Measurements from ENCODE around the gene RFPL4AL1.

Gene RFPL4AL1

DNA sequence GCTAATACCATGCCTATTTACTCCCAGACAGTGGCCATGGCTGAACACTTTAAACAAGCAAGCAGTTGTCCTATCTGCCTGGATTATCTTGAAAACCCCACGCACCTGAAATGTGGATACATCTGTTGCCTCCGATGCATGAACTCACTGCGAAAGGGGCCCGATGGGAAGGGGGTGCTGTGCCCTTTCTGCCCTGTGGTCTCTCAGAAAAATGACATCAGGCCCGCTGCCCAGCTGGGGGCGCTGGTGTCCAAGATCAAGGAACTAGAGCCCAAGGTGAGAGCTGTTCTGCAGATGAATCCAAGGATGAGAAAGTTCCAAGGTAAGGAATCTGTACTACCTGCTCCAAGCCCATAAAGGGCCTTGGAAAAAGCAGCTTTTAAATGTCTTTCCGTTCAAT is 8.6 kb downstream of the RFPL4AL1 start:
- Histone ChIP-seq H3K4me1 (ENCODE audit: insufficient read depth, low read length) (no peaks in the 10 kb centered on the region), H3K27me3 (ENCODE audit: control insufficient read depth in 1 of 2, insufficient read depth in 2 of 2, low read length in 2 of 2) (no peaks in the 10 kb centered on the region), H3K9me3 (ENCODE audit: low read length) (no peaks in the 10 kb centered on the region), H3K27ac (ENCODE audit: low read depth, low read length) (no peak overlapping the region), H3K4me3 (ENCODE audit: low read depth in 1 of 2, low read length in 2 of 2) (no peak overlapping the region), H3K36me3 (ENCODE audit: insufficient read depth, low read length) (no peaks in the 10 kb centered on the region), H3K9ac (ENCODE audit: low read length) (no peak overlapping the region)

DNA sequence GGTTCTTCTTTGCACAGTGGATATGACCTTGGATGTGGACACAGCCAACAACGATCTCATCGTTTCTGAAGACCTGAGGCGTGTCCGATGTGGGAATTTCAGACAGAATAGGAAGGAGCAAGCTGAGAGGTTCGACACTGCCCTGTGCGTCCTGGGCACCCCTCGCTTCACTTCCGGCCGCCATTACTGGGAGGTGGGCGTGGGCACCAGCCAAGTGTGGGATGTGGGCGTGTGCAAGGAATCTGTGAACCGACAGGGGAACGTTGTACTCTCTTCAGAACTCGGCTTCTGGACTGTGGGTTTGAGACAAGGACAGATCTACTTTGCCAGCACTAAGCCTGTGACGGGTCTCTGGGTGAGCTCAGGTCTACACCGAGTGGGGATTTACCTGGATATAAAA is 9.4 kb downstream of the RFPL4AL1 start:
- Histone ChIP-seq H3K27me3 (ENCODE audit: control insufficient read depth in 1 of 2, insufficient read depth in 2 of 2, low read length in 2 of 2) (no peaks in the 10 kb centered on the region), H3K9me3 (ENCODE audit: low read length) (no peaks in the 10 kb centered on the region), H3K9ac (ENCODE audit: low read length) (no peak overlapping the region), H3K36me3 (ENCODE audit: insufficient read depth, low read length) (no peaks in the 10 kb centered on the region), H3K4me3 (ENCODE audit: low read depth in 1 of 2, low read length in 2 of 2) (no peak overlapping the region), H3K4me1 (ENCODE audit: insufficient read depth, low read length) (no peaks in the 10 kb centered on the region), H3K27ac (ENCODE audit: low read depth, low read length) (no peak overlapping the region)

DNA sequence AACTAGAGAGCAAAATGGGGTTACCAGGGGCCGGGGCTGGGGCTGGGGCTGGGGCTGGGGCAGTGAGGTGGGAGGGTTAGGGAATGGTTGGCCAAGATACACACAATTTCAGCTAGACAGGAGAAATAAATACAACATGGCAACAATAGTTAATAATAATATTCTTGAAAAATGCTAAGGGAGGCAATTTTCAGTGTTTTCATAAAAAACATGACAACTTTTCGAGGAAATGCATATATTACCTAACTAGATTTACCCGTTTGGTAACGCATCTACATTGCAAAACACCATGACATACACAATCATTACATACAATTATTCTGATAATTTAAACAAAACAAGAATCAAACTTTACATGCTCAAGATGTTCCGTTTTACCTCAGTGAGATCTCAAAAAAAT is 12.2 kb downstream of the RFPL4AL1 start:
- Histone ChIP-seq H3K4me3 (ENCODE audit: low read depth in 1 of 2, low read length in 2 of 2) (no peak overlapping the region), H3K27ac (ENCODE audit: low read depth, low read length) (no peak overlapping the region), H3K4me1 (ENCODE audit: insufficient read depth, low read length) (no peaks in the 10 kb centered on the region), H3K27me3 (ENCODE audit: control insufficient read depth in 1 of 2, insufficient read depth in 2 of 2, low read length in 2 of 2) (no peaks in the 10 kb centered on the region), H3K36me3 (ENCODE audit: insufficient read depth, low read length) (no peaks in the 10 kb centered on the region), H3K9ac (ENCODE audit: low read length) (no peak overlapping the region), H3K9me3 (ENCODE audit: low read length) (no peaks in the 10 kb centered on the region)

DNA sequence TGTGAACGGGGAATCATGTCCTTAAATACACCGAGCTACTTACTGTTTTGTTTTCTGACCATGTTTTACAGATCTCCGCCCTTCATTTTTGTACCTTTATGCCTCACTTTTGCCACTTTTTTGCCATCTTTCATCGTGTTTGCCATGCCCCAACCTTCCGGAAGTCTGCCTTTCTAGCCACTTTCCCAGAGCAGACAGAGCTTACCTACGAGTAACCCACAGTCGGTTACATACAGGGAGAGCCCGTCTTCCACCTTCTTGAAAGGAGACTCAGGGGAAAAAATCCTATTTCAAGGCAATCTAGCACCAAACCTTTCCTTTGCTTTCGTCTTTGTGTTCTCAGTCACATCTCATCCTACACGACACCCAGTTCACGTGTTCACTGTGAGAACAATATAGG is 26.1 kb downstream of the RFPL4AL1 start:
- Histone ChIP-seq H3K27ac (ENCODE audit: low read depth, low read length) (no peak overlapping the region), H3K27me3 (ENCODE audit: control insufficient read depth in 1 of 2, insufficient read depth in 2 of 2, low read length in 2 of 2) (no peaks in the 10 kb centered on the region), H3K4me1 (ENCODE audit: insufficient read depth, low read length) (no peaks in the 10 kb centered on the region), H3K36me3 (ENCODE audit: insufficient read depth, low read length) (no peaks in the 10 kb centered on the region), H3K9me3 (ENCODE audit: low read length) (no peaks in the 10 kb centered on the region), H3K9ac (ENCODE audit: low read length) (no peak overlapping the region), H3K4me3 (ENCODE audit: low read depth in 1 of 2, low read length in 2 of 2) (no peak overlapping the region)

DNA sequence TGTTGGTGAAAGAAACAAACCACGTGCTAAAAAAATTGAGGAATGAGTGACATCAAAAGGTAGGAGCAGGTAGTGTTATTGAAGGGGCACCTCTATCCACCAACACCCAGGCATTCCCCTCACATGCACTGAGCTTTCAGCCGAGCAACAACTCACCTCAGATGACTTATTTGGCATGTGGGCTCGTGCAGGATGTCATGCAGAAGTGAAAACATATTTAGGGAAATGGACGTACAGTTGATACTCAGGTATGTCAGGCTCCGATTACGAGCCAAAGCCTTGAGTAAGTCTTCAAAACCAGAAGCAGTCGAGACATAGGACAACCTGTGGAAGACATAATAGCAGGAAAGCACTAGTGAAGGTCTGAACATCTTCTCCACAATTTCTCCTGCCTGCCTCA is 32.5 kb downstream of the RFPL4AL1 start:
- no peaks in the 10 kb centered on the region for H3K27me3 ChIP-seq (ENCODE audit: control insufficient read depth in 1 of 2, insufficient read depth in 2 of 2, low read length in 2 of 2)
- H3K4me3 ChIP-seq (ENCODE audit: low read depth in 1 of 2, low read length in 2 of 2): no peak overlapping the region
- H3K27ac ChIP-seq (ENCODE audit: low read depth, low read length): no peak overlapping the region
- H3K4me1 ChIP-seq (ENCODE audit: insufficient read depth, low read length): no peaks in the 10 kb centered on the region
- H3K36me3 ChIP-seq (ENCODE audit: insufficient read depth, low read length): no peaks in the 10 kb centered on the region
- H3K9me3 ChIP-seq (ENCODE audit: low read length): no peaks in the 10 kb centered on the region
- no peak overlapping the region for H3K9ac ChIP-seq (ENCODE audit: low read length)

DNA sequence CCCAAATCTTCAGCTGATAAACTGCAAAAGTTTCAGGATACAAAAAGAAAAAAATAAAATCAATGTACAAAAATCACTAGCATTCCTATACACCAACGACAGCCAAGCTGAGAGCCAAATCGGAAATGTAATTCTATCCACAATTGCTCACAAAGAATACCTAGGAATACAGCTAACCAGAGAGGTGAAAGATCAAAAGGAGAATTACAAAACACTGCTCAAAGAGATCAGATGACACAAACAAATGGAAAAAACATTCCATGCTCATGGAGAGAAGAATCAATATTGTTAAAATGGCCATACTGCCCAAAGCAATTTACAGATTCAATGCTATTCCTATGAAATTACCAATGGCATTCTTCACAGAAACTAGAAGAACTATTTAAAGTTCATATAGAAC is 33.4 kb downstream of the RFPL4AL1 start:
- no peaks in the 10 kb centered on the region for H3K36me3 ChIP-seq (ENCODE audit: insufficient read depth, low read length)
- H3K9me3 ChIP-seq (ENCODE audit: low read length): no peaks in the 10 kb centered on the region
- no peak overlapping the region for H3K9ac ChIP-seq (ENCODE audit: low read length)
- H3K27ac ChIP-seq (ENCODE audit: low read depth, low read length): no peak overlapping the region
- no peaks in the 10 kb centered on the region for H3K4me1 ChIP-seq (ENCODE audit: insufficient read depth, low read length)
- H3K27me3 ChIP-seq (ENCODE audit: control insufficient read depth in 1 of 2, insufficient read depth in 2 of 2, low read length in 2 of 2): no peaks in the 10 kb centered on the region
- H3K4me3 ChIP-seq (ENCODE audit: low read depth in 1 of 2, low read length in 2 of 2): no peak overlapping the region

DNA sequence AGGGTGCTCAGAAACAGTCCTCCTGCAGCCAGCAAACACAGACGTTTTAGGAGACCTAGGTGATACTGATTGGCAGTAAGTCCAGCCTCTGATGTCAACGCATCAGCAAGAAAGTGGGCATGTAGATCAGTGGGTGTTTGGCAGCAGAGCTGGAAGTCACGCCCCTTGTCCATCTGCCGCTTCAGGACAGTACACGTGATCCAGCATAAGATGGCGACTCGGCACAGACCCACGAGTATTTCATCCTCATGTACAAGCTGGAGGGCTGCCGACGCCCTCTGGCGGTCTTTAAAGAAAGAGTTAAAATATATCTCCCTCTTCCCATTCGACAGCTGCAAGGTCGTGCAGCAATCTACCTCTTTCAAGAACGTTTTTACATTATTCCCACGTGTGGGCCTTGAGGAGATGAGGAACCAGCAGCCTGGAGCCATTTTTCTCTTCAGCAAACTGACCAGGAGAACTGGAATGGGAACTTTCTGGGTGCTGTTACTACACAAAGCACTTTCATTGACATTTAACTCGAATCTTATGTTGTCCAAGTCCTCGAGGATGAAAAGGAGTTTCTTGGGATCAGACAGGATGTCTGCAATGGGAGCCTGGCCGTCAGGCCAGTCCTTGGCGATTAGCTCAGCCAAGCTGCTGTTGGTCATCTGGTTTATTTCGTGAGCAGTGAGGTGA is 40.6 kb downstream of the RFPL4AL1 start:
- Histone ChIP-seq H3K4me3 (ENCODE audit: low read depth in 1 of 2, low read length in 2 of 2) (no peak overlapping the region), H3K27me3 (ENCODE audit: control insufficient read depth in 1 of 2, insufficient read depth in 2 of 2, low read length in 2 of 2) (no peaks in the 10 kb centered on the region), H3K9me3 (ENCODE audit: low read length) (no peaks in the 10 kb centered on the region), H3K4me1 (ENCODE audit: insufficient read depth, low read length) (no peaks in the 10 kb centered on the region), H3K36me3 (ENCODE audit: insufficient read depth, low read length) (no peaks in the 10 kb centered on the region), H3K9ac (ENCODE audit: low read length) (no peak overlapping the region), H3K27ac (ENCODE audit: low read depth, low read length) (no peak overlapping the region)

DNA sequence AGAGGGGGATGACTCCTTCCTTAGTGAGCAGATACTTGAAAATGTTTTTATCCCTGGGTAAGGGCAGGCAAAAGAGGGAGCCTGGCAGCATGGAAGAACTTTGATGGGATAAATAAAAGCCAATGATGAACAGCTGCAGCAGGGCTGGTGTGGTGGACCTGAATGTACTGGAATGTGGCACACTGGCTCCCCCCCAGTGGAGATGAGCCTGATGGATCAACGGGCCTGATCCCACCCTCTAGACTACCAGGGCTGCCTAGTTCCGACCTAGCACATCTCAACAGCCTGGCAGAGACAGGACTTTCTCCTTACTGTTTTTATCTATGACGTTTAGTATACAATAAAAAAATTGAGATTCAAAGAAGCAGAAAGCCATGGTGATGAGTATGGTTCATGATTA is 42.4 kb downstream of the RFPL4AL1 start:
- Histone ChIP-seq H3K27ac (ENCODE audit: low read depth, low read length) (no peak overlapping the region), H3K9ac (ENCODE audit: low read length) (no peak overlapping the region), H3K36me3 (ENCODE audit: insufficient read depth, low read length) (no peaks in the 10 kb centered on the region)

DNA sequence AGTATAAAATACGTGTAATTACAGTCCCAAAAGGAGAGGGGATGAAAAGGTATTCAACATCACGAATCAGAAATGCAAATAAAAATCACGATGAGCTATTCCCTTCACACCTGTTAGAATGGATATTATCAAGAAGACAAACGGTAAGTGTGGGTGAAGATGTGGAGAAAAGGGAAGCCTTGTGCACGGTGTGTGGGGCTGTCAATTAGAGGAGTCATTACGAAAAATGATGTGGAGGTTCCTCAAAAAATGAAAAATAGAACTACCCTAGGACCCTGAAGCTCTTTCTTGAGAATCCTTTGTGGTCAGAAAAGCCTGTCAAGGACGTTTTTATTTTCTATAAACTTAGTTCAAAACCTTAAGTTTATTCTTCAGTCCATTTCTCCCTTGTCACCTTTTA is 43.5 kb downstream of the RFPL4AL1 start:
- no peaks in the 10 kb centered on the region for H3K27me3 ChIP-seq (ENCODE audit: control insufficient read depth in 1 of 2, insufficient read depth in 2 of 2, low read length in 2 of 2)
- no peak overlapping the region for H3K27ac ChIP-seq (ENCODE audit: low read depth, low read length)
- H3K4me1 ChIP-seq (ENCODE audit: insufficient read depth, low read length): no peaks in the 10 kb centered on the region
- H3K4me3 ChIP-seq (ENCODE audit: low read depth in 1 of 2, low read length in 2 of 2): no peak overlapping the region
- H3K36me3 ChIP-seq (ENCODE audit: insufficient read depth, low read length): no peaks in the 10 kb centered on the region
- no peak overlapping the region for H3K9ac ChIP-seq (ENCODE audit: low read length)
- no peaks in the 10 kb centered on the region for H3K9me3 ChIP-seq (ENCODE audit: low read length)

More for the DNA sequence above, 42.4 kb downstream of the RFPL4AL1 start:
- Histone ChIP-seq H3K4me1 (ENCODE audit: insufficient read depth, low read length) (no peaks in the 10 kb centered on the region), H3K4me3 (ENCODE audit: low read depth in 1 of 2, low read length in 2 of 2) (no peak overlapping the region), H3K9me3 (ENCODE audit: low read length) (no peaks in the 10 kb centered on the region), H3K27me3 (ENCODE audit: control insufficient read depth in 1 of 2, insufficient read depth in 2 of 2, low read length in 2 of 2) (no peaks in the 10 kb centered on the region)

DNA sequence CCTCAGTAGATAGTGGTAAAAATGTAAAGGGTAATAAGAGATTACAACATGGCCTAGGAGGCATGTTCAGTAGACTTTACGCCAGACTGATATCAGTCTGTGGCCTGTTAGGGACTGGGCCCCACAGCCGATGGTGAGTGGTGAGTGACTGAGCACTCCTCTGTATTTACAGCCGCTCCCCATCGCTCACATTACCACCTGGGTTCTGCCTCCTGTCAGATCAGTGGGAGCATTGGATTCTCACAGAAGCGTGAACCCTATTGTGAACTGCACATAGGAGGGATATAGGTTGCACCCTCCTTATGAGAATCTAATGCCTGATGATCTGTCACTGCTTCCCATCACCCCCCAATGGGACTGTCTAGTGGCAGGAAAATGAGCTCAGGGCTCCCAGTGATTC is 45.0 kb downstream of the RFPL4AL1 start:
- H3K9ac ChIP-seq (ENCODE audit: low read length): no peak overlapping the region
- H3K36me3 ChIP-seq (ENCODE audit: insufficient read depth, low read length): no peaks in the 10 kb centered on the region

DNA sequence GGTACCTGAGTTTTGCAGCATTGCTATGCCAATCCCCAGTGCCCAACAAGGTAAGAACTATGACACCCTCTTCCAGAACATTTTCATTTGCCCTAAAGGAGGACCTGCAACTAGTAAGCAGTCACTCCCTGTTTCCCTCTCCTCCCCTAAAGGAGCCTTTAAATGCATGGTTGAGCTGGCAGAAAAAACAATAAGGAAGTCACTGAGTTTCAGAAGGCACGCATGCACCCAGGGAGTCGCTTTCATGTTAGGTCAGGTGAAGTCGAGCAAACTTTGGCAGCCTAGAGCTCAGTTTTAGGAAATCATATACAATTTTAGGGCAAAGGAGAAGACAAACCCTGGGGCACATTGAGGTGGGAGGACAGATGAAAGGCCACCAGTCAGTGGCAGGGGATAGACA is 51.1 kb downstream of the RFPL4AL1 start:
- Histone ChIP-seq H3K9me3 (ENCODE audit: low read length) (no peaks in the 10 kb centered on the region), H3K9ac (ENCODE audit: low read length) (no peak overlapping the region), H3K27me3 (ENCODE audit: control insufficient read depth in 1 of 2, insufficient read depth in 2 of 2, low read length in 2 of 2) (no peaks in the 10 kb centered on the region), H3K27ac (ENCODE audit: low read depth, low read length) (no peak overlapping the region), H3K36me3 (ENCODE audit: insufficient read depth, low read length) (no peaks in the 10 kb centered on the region), H3K4me3 (ENCODE audit: low read depth in 1 of 2, low read length in 2 of 2) (no peak overlapping the region), H3K4me1 (ENCODE audit: insufficient read depth, low read length) (no peaks in the 10 kb centered on the region)

More for the DNA sequence above, 45.0 kb downstream of the RFPL4AL1 start:
- Histone ChIP-seq H3K27ac (ENCODE audit: low read depth, low read length) (no peak overlapping the region), H3K4me1 (ENCODE audit: insufficient read depth, low read length) (no peaks in the 10 kb centered on the region), H3K9me3 (ENCODE audit: low read length) (no peaks in the 10 kb centered on the region), H3K4me3 (ENCODE audit: low read depth in 1 of 2, low read length in 2 of 2) (no peak overlapping the region), H3K27me3 (ENCODE audit: control insufficient read depth in 1 of 2, insufficient read depth in 2 of 2, low read length in 2 of 2) (no peaks in the 10 kb centered on the region)

All from muscle layer of colon (tissue), 2 donors.